HEK293 (cell line): Measurements from ENCODE around the gene RASA3.

ENCODE experiments used
- HOXA7 ChIP-seq: sonication (generic); formaldehyde crosslinking; IDR thresholded peaks from 2 replicates; pipeline ENCODE4 v1.8.1; 2022; ENCODE audit warnings: missing genetic modification reagents, borderline replicate concordance
- PRDM1 ChIP-seq: fragments of 450-650 bp; formaldehyde crosslinking; IDR thresholded peaks from 2 replicates; pipeline ENCODE4; 2016; ENCODE audit warnings: missing biosample characterization, missing genetic modification characterization
- ZNF140 ChIP-seq: fragments of 450-650 bp; formaldehyde crosslinking; IDR thresholded peaks from 2 replicates; pipeline ENCODE4 v1.5.1; 2016; ENCODE audit warnings: missing biosample characterization, missing genetic modification characterization
- ZNF274 ChIP-seq, 2 experiments: fragments of 200-500 bp in 1 of 2; fragments of 450-650 bp in 1 of 2; sonication (Bioruptor generic) in 1 of 2; formaldehyde crosslinking in 1 of 2; IDR thresholded peaks; 2 replicates each; pipeline versions ENCODE4 v1.5.1 to v1.6.1; 2014 to 2016; ENCODE audit warnings: borderline replicate concordance in 1 of 2, inconsistent platforms in 1 of 2, low read length in 1 of 2, missing biosample characterization in 1 of 2, missing genetic modification characterization in 1 of 2
- ZNF350 ChIP-seq: fragments of 450-650 bp; formaldehyde crosslinking; IDR thresholded peaks from 2 replicates; pipeline ENCODE4 v1.5.0; 2017; ENCODE audit warnings: missing biosample characterization, mild to moderate bottlenecking, missing genetic modification characterization
- TF ChIP-seq, protein P1 (sequence below): fragments of 450-650 bp; formaldehyde crosslinking; IDR thresholded peaks from 2 replicates; pipeline ENCODE4 v1.5.1; 2016; ENCODE audit warnings: missing biosample characterization, missing genetic modification characterization

DNA sequence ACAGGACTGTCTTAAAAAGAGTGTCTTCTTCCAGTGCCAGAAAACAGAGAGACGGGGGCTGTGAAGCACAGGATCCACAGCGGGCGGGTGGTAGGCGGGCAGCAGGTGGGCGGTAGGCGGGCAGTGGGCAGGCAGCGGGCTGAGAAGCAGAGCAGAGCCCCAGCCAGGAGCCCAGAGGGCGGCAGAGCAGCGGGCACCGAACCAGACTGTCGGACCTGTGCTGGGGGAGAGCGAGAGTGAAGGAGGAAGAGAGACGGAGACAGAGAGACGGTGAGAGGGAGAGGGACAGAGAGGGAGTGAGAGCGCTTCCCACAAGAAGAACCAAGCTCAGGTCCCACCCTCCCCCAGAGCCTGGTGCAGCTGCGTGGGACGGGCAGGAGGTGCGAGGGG is 30.3 kb downstream of the RASA3 start:
- TF ChIP-seq HOXA7 (CRISPR knock-in tag) (no peak), ZNF350 (tag by site-specific recombination) (no peak), PRDM1 (tag by site-specific recombination) (no peak), ZNF140 (tag by site-specific recombination) (no peak), ZNF274 (IDR thresholded peaks at IDR 0.05; ENCODE audit: low read length) (no peak), ZNF274 (tag by site-specific recombination; IDR thresholded peaks at IDR 0.05; ENCODE audit: borderline replicate concordance) (no peak)
- TF ChIP-seq, protein P1, sequence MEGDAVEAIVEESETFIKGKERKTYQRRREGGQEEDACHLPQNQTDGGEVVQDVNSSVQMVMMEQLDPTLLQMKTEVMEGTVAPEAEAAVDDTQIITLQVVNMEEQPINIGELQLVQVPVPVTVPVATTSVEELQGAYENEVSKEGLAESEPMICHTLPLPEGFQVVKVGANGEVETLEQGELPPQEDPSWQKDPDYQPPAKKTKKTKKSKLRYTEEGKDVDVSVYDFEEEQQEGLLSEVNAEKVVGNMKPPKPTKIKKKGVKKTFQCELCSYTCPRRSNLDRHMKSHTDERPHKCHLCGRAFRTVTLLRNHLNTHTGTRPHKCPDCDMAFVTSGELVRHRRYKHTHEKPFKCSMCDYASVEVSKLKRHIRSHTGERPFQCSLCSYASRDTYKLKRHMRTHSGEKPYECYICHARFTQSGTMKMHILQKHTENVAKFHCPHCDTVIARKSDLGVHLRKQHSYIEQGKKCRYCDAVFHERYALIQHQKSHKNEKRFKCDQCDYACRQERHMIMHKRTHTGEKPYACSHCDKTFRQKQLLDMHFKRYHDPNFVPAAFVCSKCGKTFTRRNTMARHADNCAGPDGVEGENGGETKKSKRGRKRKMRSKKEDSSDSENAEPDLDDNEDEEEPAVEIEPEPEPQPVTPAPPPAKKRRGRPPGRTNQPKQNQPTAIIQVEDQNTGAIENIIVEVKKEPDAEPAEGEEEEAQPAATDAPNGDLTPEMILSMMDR (tag by site-specific recombination), result no peak
